Activated CD8-positive, alpha-beta memory T cell treated with anti-CD3 and anti-CD28 coated beads for 4 hours (primary cell): ENCODE measurements around the gene HDGFL2.

Experiments
- DNase-seq, 2 donors: peaks; one replicate each; pipeline ENCODE4 v3.0.0-alpha.2; 2020; ENCODE audit warnings: low read depth in 2 of 2

The HDGFL2 gene

GRCh38 chr19:4445963-4446703, 26.0 kb upstream of the HDGFL2 start:
- DNase-seq = no peak

DNA sequence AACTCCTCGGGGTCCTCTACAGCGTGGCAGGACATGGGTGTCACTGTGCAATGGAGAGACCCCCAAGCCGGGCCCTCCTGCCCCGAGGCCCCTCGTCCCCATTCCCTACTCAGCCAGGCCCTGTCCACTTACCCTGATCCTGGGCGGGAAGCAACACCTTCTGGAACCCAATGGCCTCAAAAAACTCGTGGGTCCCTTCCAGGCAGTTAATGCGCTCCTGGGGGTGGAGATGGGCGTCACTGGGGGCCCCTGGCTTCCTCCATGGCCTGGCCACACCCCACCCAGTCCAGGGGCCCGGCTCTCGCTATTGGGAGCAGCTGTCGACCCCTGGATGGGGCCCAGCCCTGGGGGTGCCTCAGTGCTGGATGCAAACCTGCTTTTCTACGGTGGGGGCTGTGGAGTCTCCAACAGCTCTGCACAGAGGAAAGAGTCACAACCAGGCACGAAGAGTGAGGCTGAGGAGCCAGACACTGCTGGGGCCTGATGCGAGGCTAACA, 25.3 kb upstream of the HDGFL2 start:
- no peak for DNase-seq

DNA sequence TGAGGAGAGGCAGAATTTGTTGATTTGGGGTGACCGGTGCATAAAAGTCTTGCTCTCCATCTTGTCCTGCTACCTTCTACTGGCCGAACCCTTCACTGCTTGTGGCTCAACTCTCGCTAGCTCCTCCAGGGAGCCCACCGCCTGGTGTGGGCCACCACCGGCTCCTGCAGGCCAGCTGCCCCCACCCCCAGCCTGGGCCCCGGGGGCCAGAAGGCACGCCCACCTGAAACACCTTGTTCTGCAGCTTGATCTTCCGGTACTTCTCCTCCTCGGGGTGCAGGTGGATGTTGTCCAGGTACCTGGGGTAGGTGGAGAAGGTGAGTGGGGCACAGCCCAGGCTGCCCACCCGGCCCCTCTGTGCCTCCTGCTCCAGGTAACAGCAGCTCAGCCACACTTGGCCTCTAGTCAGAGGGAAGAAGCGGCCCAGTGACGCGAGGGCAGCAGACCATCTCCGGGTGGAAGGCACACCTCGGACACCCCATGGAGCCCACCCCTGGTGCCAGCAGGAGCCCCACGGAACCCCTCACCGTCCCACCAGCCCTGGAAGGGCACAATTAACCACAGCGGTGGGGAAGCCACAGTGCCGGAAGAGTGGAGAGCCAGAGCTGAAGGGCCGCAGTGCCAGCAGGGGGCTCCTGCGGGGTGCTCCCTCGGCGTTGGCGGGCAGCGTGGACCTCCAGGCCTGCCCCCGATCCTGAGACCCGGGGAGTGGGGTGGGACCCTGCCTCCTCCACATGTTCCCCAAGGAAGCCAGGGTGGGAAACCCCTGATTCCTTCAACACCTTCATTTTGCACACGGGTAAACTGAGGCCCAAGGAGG, 24.6 kb upstream of the HDGFL2 start:
- DNase-seq = no peak

GRCh38 chr19:4448147-4448985, 23.7 kb upstream of the HDGFL2 start:
- DNase-seq = no peak

GRCh38 chr19:4449022-4449638, 23.0 kb upstream of the HDGFL2 start:
- no peak for DNase-seq

- DNase-seq = no peak
Observed at GRCh38 chr19:4449639-4450028, 22.5 kb upstream of the HDGFL2 start.

DNA sequence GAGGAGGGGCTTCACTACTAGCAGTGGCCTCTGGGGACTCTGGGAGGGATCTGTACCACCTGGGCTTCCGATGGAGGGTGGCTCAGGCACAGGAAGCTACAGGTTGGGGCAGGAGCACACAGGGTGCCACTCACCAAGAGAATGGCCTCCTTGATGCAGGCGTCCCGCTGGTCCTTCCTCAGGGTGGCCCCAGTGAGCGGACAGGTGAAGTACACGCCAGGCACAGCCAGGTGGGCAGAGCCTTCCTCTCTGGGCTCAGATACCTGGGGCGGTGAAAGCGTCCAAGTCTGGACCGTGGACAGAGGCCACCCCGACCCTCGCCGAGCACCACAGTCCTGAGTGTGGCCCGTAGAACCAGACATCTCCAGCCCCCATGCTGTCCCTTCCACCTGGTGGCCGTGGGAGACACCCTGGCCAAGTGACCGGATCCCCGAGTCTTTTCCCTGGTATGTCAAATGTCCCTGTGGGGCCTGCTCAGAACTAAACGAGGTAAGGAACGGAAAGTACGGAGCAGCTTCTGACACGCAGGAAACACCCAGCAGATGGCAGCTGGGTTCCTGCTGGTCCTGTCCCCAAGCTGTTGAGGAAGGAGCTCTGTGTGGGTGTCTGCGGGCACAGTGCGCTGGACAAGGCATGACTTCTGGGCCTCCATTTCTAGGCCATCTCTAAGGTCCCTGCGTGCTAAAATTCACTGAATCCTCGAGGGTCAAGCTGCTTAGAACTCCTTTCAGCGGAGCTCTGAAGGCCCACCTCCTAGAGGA, 19.7 kb upstream of the HDGFL2 start:
- DNase-seq = no peak

GRCh38 chr19:4453232-4454179, 18.6 kb upstream of the HDGFL2 start:
- DNase-seq = no peak

DNA sequence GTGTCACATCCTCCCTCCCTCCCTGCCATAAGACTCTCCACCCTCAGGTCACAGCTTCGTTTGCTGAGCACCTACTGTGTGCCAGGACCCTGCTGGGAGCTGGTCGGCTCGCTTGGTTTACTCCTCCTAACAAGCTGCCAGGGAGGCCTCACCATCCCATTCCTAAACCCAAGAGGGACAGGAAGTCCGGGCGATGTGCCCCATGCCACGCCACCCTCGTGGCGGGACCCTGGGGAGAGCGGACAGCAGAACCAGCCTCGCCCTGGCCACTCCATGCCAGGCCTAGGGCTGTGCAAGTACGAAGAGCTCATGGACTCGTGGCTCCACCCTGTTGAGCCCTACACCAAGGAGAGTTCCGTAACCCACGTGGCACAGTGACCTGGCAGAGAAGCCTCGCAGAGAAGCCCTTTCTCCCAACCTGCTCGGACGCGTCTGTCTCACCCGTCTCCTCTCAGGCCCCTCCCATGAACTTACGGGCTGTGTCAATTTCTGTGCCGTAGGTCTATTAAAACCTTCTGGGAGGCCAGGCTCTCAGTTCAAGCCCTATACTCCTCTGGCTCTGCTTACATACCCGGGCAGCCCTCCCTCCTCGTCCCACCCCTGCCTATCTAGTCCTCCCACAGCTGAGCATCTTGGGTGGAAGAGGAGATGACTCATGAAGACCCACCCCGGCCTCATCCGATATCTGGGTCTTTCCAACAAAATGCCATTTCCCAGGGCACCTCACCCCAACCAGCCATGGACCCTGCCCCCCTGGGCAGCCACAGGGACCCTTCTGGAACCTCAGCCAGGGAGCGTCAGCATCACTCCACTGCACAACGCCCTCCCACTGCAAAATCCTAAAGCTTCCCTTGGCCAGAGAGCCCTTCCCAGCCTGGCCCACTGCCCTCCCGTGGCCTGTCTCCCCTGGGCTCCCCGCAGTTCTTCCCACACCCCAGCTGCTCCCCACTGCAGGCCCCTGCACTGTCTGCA, 17.1 kb upstream of the HDGFL2 start:
- no peak for DNase-seq

- no peak for DNase-seq
Observed at GRCh38 chr19:4455719-4456475, 16.2 kb upstream of the HDGFL2 start.

DNA sequence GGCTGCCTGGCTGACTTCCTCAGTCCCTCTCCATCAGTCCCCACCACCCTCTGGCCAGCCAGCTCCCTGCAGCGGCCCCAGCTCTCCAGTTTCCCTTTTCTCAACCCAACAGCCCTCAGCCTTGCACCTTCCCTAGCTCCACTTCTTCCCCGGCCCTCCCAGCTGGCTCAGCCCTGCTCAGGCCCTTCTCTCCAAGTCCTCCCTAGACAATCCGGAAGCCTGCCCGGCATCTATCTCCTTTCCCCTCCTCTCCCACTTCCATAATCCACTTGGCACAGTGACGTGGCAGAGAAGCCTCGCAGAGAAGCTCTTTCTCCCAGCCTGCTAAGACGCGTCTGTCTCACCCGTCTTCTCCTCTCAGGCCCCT, 15.6 kb upstream of the HDGFL2 start:
- no peak for DNase-seq

- peak in 1 of 2 donors; percentile 11 for DNase-seq
Observed at GRCh38 chr19:4456843-4457653, 15.0 kb upstream of the HDGFL2 start.

DNA sequence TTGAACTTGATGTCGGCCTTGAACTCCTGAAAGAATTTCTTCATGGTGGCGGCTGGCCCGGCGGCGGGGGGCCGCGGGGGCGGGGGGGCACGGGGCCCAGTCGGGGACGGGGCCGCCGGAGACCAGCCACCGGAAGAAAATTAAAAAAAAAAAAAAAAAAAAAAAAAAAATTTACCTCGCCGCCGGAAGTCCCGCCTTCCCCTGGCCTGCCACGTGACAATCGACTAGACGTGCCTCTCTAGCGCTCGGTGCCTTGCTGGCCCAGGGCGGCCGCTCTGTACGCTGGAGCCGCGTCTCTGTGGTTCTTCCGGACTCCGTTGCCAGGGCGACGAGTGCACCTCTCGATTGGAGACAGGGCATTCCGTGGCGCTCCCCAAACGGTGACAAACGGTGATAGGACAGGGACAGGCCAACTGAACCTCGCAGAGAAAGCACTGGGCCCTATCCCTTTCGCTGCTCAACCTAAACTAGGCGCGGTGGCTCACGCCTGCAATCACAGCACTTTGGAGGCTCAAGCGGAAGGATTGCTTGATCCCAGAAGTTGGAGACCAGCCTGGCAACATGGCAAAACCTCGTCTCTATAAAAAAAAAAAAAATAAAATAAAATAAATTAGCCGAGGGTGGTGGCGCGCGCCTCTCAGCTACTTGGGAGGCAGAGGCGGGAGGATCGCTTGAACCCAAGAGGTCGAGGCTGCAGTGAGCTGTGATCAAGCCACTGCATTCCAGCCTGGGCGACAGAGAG, 14.3 kb upstream of the HDGFL2 start, which contains the start of gene UBXN6:
UBXN6 (minus strand) TSS at position 141 of the 742 bp plus-strand sequence; CDS start at position 44, 97 bp downstream.
- DNase-seq = peak; percentile 91 to 95

DNA sequence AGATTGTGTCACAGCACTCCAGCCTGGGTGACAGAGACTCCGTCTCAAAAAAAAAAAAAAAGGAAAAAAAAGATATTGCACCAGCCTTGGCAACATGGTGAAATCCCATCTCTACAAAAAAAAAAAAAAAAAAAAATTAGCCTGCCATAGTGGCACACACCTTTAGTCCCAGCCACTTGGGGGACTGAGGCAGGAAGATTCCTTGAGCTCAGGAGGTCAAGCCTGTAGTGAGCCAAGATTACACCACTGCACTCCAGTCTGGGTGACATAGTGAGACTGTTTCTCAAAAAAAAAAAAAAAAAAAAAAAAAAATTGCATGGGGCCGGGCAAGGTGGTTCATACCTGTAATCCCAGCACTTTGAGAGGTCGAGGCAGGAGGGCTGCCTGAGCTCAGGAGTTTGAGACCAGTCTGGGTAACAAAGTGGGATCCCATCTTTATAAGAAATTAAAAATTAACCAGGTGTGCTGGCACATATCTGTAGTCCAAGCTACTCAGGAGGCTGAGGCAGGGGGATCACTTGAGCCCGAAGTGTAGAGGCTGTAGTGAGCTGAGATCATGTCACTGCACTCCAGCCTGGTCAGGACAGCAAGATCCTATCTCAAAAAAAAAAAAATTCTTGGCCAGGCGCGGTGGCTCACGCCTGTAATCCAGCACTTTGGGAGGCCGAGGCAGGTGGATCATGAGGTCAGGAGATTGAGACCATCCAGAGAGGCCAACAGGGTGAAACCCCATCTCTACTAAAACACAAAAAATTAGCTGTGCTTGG, 7.1 kb upstream of the HDGFL2 start:
- no peak for DNase-seq

DNA sequence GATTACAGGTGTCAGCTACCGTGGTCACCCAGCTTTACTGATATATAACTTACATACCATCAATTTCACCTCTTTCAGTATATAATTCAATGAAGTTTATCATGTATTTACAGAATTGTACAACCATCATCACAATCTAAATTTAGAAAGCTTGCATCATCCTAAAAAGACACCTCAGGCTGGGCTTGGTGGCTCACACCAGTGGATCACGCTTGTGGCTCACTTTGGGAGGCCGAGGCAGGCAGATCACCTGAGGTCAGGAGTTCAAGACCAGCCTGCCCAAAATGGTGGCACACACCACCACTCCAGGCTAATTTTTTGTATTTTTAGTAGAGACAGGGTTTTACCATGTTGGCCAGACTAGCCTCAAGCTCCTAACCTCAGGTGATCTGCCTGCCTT, 4.3 kb upstream of the HDGFL2 start:
- DNase-seq = no peak
